Measurements from ENCODE around the gene PLEKHG2.

GRCh38 chr19:39430675-39431593 is 18.5 kb downstream of the PLEKHG2 start:
- TF ChIP-seq CTCF (conservative IDR thresholded peaks at IDR 0.05) (no peak), ZFX (IDR thresholded peaks at IDR 0.05) (no peak)

Measured in C4-2B (cell line).